Liver (tissue), 3 donors: ENCODE results near the gene AADACL4.

ENCODE experiments used
- EGR1 ChIP-seq, 2 donors: IDR thresholded peaks; 2 replicates each; pipeline ENCODE4 v1.6.1; 2016 to 2018; ENCODE audit warnings: antibody characterized with exemption in 2 of 2, low read depth in 2 of 2
- TAF1 ChIP-seq: conservative IDR thresholded peaks from 2 replicates; pipeline ENCODE4 v1.6.1; 2016; ENCODE audit warnings: antibody characterized with exemption, mild to moderate bottlenecking
- TF ChIP-seq, protein P1 (sequence below): fragments of 150-350 bp; IDR thresholded peaks from 2 replicates; pipeline ENCODE4 v1.5.1; 2017; ENCODE audit warnings: improper control_type of control experiment, low read depth, low read length; ENCODE audit not compliant: missing input control
- donor health status: healthy.
- donor health status: healthy.

DNA sequence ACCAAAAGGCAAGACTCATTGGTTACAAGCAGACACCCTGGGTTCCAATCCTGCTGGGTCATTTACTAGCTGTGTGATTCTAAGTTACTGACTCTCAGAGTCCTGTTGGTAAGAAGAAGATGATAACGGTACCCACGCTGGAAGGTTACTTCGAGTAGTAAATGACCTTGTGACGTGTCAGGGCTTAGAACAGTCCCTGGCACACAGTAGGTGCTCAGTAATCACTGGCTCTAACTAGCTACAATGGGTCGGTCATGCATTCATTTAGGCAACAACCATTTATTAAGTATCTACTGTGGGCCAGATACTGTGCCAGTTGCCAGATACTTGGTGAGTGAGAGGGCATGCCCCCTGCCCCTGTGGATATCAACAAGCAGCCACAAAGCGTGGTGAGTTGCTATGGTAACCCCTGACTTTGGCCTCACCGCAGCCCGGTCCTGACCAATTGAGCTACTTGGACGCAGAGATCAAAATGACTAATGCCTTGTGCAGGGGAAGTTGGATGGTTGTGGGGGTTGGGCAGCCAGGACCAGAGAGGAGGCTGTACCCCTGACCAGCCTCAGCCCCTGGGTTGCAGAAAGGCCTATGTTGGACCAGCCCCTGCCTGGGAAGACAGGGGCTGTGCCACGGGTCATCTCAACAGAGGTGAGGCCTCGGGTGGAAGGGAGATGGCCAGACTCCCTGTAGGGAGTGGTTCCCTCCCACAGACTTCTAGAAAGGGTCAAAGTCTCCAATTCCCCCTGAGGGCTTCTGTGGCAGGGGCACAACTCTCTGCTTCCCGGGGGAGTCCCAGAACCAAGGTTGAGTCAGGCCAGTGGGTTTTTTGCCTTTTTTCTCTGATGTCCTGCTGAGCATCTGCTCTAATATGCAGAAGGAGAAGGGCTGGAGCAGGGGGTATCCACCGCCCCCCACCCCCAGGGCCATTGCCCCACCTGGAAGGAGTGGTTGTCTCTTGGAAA, 41.9 kb upstream of the AADACL4 start:
- TF ChIP-seq EGR1 (IDR thresholded peaks at IDR 0.05; ENCODE audit: low read depth in 2 of 2) (no peak), TAF1 (no peak)
- TF ChIP-seq, protein P1, sequence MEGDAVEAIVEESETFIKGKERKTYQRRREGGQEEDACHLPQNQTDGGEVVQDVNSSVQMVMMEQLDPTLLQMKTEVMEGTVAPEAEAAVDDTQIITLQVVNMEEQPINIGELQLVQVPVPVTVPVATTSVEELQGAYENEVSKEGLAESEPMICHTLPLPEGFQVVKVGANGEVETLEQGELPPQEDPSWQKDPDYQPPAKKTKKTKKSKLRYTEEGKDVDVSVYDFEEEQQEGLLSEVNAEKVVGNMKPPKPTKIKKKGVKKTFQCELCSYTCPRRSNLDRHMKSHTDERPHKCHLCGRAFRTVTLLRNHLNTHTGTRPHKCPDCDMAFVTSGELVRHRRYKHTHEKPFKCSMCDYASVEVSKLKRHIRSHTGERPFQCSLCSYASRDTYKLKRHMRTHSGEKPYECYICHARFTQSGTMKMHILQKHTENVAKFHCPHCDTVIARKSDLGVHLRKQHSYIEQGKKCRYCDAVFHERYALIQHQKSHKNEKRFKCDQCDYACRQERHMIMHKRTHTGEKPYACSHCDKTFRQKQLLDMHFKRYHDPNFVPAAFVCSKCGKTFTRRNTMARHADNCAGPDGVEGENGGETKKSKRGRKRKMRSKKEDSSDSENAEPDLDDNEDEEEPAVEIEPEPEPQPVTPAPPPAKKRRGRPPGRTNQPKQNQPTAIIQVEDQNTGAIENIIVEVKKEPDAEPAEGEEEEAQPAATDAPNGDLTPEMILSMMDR = no peak
